Gastrocnemius medialis (tissue), 4 donors: ENCODE data around the gene DIPK2B.

Experiments
- POLR2A ChIP-seq, 2 donors: fragments of 450-650 bp; IDR thresholded peaks; one replicate each; pipeline ENCODE4 v1.6.1; 2017; ENCODE audit warnings: antibody characterized with exemption in 2 of 2, mild to moderate bottlenecking in 2 of 2, moderate library complexity in 2 of 2
- TF ChIP-seq, protein P1 (sequence below), 5 experiments: fragments of 450-650 bp in 3 of 5; fragments of 200-600 bp in 2 of 5; sonication (generic) in 2 of 5; IDR thresholded peaks in 4 of 5; conservative IDR thresholded peaks in 1 of 5; 1 replicate in 4 of 5; 2 replicates in 1 of 5; pipeline ENCODE4 v1.5.1; 2016 to 2019; ENCODE audit warnings: antibody characterized with exemption in 5 of 5, mild to moderate bottlenecking in 3 of 5, moderate library complexity in 3 of 5

DNA sequence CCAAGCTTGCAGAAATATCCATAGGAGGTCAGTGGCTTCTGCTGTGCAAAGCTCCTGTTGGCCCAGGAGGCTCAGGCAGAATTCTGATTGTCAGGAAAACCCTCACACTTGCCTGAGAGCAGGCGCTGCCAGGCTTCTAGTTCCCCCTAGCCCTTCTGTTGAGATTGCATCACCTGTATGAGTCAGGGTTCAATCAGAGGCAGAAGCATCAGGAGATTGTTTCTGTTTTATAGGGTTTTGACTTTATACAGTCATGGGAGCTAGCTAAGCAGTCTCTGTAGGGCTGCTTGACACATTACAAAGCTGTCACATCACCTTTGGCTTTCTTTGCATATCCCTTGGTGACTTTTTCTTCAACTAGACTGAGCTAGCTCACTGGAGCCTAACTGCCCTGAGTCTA is 27.8 kb downstream of the DIPK2B start:
- TF ChIP-seq, protein P1, sequence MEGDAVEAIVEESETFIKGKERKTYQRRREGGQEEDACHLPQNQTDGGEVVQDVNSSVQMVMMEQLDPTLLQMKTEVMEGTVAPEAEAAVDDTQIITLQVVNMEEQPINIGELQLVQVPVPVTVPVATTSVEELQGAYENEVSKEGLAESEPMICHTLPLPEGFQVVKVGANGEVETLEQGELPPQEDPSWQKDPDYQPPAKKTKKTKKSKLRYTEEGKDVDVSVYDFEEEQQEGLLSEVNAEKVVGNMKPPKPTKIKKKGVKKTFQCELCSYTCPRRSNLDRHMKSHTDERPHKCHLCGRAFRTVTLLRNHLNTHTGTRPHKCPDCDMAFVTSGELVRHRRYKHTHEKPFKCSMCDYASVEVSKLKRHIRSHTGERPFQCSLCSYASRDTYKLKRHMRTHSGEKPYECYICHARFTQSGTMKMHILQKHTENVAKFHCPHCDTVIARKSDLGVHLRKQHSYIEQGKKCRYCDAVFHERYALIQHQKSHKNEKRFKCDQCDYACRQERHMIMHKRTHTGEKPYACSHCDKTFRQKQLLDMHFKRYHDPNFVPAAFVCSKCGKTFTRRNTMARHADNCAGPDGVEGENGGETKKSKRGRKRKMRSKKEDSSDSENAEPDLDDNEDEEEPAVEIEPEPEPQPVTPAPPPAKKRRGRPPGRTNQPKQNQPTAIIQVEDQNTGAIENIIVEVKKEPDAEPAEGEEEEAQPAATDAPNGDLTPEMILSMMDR (IDR thresholded peaks at IDR 0.05 in 4 of 5, conservative IDR thresholded peaks at IDR 0.05 in 1 of 5): no peak
- TF ChIP-seq POLR2A (IDR thresholded peaks at IDR 0.05): no peak
